HCT116 (cell line): ENCODE data around the gene ERC1.

Source experiments
- TF ChIP-seq, protein P1 (sequence below): IDR thresholded peaks from 2 replicates; pipeline ENCODE4 v1.6.1; 2011; ENCODE audit warnings: mild to moderate bottlenecking, low read length, moderate library complexity; ENCODE audit not compliant: insufficient replicate concordance; ENCODE audit errors: extremely low read depth
- TF ChIP-seq, protein P2 (sequence below), 3 experiments: fragments of 200-600 bp in 1 of 3; sonication (generic) in 1 of 3; IDR thresholded peaks in 2 of 3; conservative IDR thresholded peaks in 1 of 3; 2 replicates each; pipeline ENCODE4 v1.5.1; 2012 to 2017; ENCODE audit warnings: low read depth in 2 of 3, low read length in 2 of 3, antibody characterized with exemption in 1 of 3, borderline replicate concordance in 1 of 3, control low read depth in 1 of 3, mild to moderate bottlenecking in 1 of 3, mixed read lengths in 1 of 3, mixed run types in 1 of 3, moderate library complexity in 1 of 3; ENCODE audit not compliant: insufficient read depth in 1 of 3

DNA sequence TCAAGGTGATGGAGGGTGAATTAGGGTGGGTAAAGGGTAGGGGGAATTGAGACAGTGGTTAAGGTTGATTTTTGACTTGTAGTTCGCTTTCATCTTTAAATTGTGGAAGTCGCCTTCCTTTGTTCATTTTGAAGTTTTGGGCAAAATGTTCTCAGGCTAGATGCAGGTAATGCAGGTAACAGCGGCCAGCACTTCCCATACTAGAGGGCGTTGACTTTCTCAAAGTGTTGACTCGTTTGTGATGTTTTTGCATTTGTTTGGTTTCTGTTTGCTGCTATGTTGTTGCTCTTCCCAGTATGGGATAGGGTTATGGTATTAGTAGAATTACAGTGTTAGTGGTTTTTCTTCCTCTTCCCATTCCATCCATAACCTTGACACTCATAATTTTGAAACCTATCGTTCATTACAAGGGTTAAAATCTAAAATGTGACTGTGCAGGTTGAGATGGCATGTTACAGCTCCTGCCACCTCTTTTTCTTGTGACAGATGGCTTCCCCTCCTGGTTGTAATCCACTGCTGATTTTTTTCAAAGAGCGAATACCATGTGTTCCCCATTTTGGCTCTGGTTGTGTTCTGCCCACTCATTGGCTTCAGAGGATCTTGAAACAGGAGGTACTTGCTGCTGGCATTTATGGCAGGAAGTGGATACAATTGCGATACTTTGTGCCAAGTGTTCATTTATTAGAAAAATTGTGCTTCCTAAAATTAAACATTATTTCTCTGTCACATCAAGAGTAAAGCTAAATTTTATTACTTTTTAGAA, 57.1 kb downstream of the ERC1 start:
- TF ChIP-seq, protein P1, sequence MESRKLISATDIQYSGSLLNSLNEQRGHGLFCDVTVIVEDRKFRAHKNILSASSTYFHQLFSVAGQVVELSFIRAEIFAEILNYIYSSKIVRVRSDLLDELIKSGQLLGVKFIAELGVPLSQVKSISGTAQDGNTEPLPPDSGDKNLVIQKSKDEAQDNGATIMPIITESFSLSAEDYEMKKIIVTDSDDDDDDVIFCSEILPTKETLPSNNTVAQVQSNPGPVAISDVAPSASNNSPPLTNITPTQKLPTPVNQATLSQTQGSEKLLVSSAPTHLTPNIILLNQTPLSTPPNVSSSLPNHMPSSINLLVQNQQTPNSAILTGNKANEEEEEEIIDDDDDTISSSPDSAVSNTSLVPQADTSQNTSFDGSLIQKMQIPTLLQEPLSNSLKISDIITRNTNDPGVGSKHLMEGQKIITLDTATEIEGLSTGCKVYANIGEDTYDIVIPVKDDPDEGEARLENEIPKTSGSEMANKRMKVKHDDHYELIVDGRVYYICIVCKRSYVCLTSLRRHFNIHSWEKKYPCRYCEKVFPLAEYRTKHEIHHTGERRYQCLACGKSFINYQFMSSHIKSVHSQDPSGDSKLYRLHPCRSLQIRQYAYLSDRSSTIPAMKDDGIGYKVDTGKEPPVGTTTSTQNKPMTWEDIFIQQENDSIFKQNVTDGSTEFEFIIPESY = no peak
- TF ChIP-seq, protein P2, sequence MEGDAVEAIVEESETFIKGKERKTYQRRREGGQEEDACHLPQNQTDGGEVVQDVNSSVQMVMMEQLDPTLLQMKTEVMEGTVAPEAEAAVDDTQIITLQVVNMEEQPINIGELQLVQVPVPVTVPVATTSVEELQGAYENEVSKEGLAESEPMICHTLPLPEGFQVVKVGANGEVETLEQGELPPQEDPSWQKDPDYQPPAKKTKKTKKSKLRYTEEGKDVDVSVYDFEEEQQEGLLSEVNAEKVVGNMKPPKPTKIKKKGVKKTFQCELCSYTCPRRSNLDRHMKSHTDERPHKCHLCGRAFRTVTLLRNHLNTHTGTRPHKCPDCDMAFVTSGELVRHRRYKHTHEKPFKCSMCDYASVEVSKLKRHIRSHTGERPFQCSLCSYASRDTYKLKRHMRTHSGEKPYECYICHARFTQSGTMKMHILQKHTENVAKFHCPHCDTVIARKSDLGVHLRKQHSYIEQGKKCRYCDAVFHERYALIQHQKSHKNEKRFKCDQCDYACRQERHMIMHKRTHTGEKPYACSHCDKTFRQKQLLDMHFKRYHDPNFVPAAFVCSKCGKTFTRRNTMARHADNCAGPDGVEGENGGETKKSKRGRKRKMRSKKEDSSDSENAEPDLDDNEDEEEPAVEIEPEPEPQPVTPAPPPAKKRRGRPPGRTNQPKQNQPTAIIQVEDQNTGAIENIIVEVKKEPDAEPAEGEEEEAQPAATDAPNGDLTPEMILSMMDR (IDR thresholded peaks at IDR 0.05 in 2 of 3, conservative IDR thresholded peaks at IDR 0.05 in 1 of 3; ENCODE audit: borderline replicate concordance in 1 of 3, insufficient read depth in 1 of 3, low read depth in 2 of 3, low read length in 2 of 3) = no peak
